Progenitor cell of endocrine pancreas (in vitro differentiated cells): ENCODE data around the gene PRKN. TPM values are rescaled to one million over a fixed set of nuclear protein-coding genes. Genes with fewer than 3 reads are reported as not detected.
"Not testable (repeated sequence)": the region's sequence is repeated elsewhere in the genome, so short reads cannot be mapped to it uniquely, and the experiment has no call there.

Experiments used
- DNase-seq: peaks from one replicate; pipeline ENCODE4 v3.0.0; 2021; ENCODE audit warnings: low spot score; ENCODE audit not compliant: unreplicated experiment
- H3K27ac Mint-ChIP-seq: 2 replicates; pipeline ENCODE4 v1.8.0; 2021; ENCODE audit warnings: mild to moderate bottlenecking, moderate library complexity, mixed read lengths
- H3K27me3 Mint-ChIP-seq: 2 replicates; pipeline ENCODE4 v1.8.0; 2021; ENCODE audit warnings: mixed read lengths
- H3K36me3 Mint-ChIP-seq: 2 replicates; pipeline ENCODE4 v1.8.0; 2022; ENCODE audit warnings: mixed read lengths; ENCODE audit not compliant: insufficient read depth
- H3K4me1 Mint-ChIP-seq: 2 replicates; pipeline ENCODE4 v1.8.0; 2021; ENCODE audit warnings: low read depth, mixed read lengths
- H3K4me3 Mint-ChIP-seq: 2 replicates; pipeline ENCODE4 v1.8.0; 2021; ENCODE audit warnings: low read depth, mild to moderate bottlenecking, moderate library complexity, mixed read lengths
- H3K9me3 Mint-ChIP-seq: 2 replicates; pipeline ENCODE4 v1.8.0; 2021; ENCODE audit warnings: low read depth, mixed read lengths
- CTCF ChIP-seq: fragments of 200-600 bp; sonication (generic); IDR thresholded peaks from one replicate; pipeline ENCODE4 v1.5.0; 2021; ENCODE audit warnings: antibody characterized with exemption, mild to moderate bottlenecking; ENCODE audit not compliant: unreplicated experiment
- total RNA-seq: library from RNA; stranded (reverse); gene quantifications from 2 replicates; pipeline ENCODE4 v1.2.1, GENCODE V29; 2021

Gene PRKN
- total RNA-seq, 1 donor from 2014 or later: 4.6 TPM

GRCh38 chr6:162538643-162539064 is 188.9 kb downstream of the PRKN start:
- Mint-ChIP-seq H3K4me1 (peaks cover 2% of the 10 kb centered on the region), H3K9me3 (no peaks in the 10 kb centered on the region), H3K36me3 (no peaks in the 10 kb centered on the region), H3K27me3 (no peaks in the 10 kb centered on the region), H3K27ac (no peak overlapping the region), H3K4me3 (no peak overlapping the region)
- no peak for DNase-seq
- no peak for TF ChIP-seq CTCF

GRCh38 chr6:162533009-162533400 is 194.6 kb downstream of the PRKN start:
- no peak for DNase-seq
- Mint-ChIP-seq H3K4me3 (no peak overlapping the region), H3K27me3 (no peaks in the 10 kb centered on the region), H3K36me3 (no peaks in the 10 kb centered on the region), H3K9me3 (no peaks in the 10 kb centered on the region), H3K4me1 (no peaks in the 10 kb centered on the region), H3K27ac (no peak overlapping the region)
- TF ChIP-seq CTCF: no peak

GRCh38 chr6:162532283-162533008 is 195.1 kb downstream of the PRKN start:
- no peak overlapping the region for H3K27ac Mint-ChIP-seq
- H3K4me1 Mint-ChIP-seq: no peaks in the 10 kb centered on the region
- H3K27me3 Mint-ChIP-seq: no peaks in the 10 kb centered on the region
- H3K9me3 Mint-ChIP-seq: no peaks in the 10 kb centered on the region
- no peak for DNase-seq
- no peak overlapping the region for H3K4me3 Mint-ChIP-seq
- no peaks in the 10 kb centered on the region for H3K36me3 Mint-ChIP-seq
- TF ChIP-seq CTCF: no peak

GRCh38 chr6:162531391-162531790 is 196.2 kb downstream of the PRKN start:
- H3K36me3 Mint-ChIP-seq, H3K27ac Mint-ChIP-seq, DNase-seq, H3K9me3 Mint-ChIP-seq, H3K4me3 Mint-ChIP-seq, H3K27me3 Mint-ChIP-seq, H3K4me1 Mint-ChIP-seq: not testable (repeated sequence)

GRCh38 chr6:162528538-162528937 is 199.0 kb downstream of the PRKN start:
- Mint-ChIP-seq H3K4me3 (no peak overlapping the region), H3K4me1 (no peaks in the 10 kb centered on the region), H3K9me3 (no peaks in the 10 kb centered on the region), H3K36me3 (no peaks in the 10 kb centered on the region), H3K27me3 (no peaks in the 10 kb centered on the region), H3K27ac (no peak overlapping the region)
- no peak for TF ChIP-seq CTCF
- DNase-seq: no peak

- Mint-ChIP-seq H3K4me1 (no peaks in the 10 kb centered on the region), H3K27ac (no peak overlapping the region), H3K9me3 (no peaks in the 10 kb centered on the region), H3K4me3 (no peak overlapping the region), H3K36me3 (no peaks in the 10 kb centered on the region), H3K27me3 (no peaks in the 10 kb centered on the region)
- no peak for DNase-seq
- TF ChIP-seq CTCF: no peak
Measured at GRCh38 chr6:162526960-162527359, 200.6 kb downstream of the PRKN start.
